GM23248 (cell line): Measurements from ENCODE around the gene PAPOLB.

Experiments
- EZH2 ChIP-seq: fragments of 200-600 bp; sonication (generic); IDR thresholded peaks from 2 replicates; pipeline ENCODE4 v1.6.1; 2018; ENCODE audit warnings: antibody characterized with exemption, mild to moderate bottlenecking; ENCODE audit not compliant: insufficient read depth, poor library complexity, severe bottlenecking
- EZH2phosphoT487 ChIP-seq: fragments of 200-600 bp; sonication (generic); IDR thresholded peaks from 2 replicates; pipeline ENCODE4 v1.6.1; 2018; ENCODE audit warnings: antibody characterized with exemption, moderate library complexity, mild to moderate bottlenecking, low read depth; ENCODE audit not compliant: insufficient read depth

DNA sequence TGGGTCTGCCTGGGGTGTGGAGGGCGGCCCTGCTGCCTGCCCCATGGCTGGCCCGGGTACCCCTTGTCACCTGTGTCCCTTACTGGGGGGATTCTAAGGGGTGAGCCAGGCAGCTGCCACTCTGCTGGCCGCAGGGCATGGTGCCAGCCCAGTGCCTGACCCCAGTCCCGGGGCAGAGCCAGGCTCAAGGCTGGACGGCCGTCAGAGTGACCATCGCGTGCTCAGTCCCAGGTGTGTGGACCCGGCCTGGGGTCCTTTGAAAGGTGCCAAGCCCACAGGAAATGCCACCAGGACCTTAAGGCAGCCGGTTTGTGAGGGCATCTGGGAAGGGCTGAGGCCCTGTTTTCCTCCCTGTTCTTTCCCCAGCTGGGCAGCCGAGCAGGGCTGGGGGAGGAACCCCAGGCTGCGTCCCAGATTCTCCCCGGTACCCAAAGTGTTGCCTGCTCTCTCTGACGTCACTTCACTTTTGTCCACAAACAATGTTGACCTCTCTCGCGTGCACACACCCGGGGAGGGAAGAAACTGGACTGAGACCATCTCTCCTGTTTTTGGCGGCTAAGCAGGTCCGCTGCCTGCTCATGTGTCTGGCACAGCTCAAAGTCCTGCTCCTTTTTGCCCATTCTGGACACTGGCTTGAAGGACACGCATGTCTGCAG is 37.6 kb downstream of the PAPOLB start:
- TF ChIP-seq EZH2 = no peak
- no peak for TF ChIP-seq EZH2phosphoT487
